ENCODE data around the gene WNT4. TPM values are rescaled to one million over a fixed set of nuclear protein-coding genes. Genes with fewer than 3 reads are reported as not detected.
A peak's percentile ranks its signal among the peaks of the same experiment; 100 is the strongest.

Gene WNT4
- 0.04 TPM in 1 of 2 replicates, not detected in the other for total RNA-seq (2014; rRNA removed; shearing (Covaris generic))

DNA sequence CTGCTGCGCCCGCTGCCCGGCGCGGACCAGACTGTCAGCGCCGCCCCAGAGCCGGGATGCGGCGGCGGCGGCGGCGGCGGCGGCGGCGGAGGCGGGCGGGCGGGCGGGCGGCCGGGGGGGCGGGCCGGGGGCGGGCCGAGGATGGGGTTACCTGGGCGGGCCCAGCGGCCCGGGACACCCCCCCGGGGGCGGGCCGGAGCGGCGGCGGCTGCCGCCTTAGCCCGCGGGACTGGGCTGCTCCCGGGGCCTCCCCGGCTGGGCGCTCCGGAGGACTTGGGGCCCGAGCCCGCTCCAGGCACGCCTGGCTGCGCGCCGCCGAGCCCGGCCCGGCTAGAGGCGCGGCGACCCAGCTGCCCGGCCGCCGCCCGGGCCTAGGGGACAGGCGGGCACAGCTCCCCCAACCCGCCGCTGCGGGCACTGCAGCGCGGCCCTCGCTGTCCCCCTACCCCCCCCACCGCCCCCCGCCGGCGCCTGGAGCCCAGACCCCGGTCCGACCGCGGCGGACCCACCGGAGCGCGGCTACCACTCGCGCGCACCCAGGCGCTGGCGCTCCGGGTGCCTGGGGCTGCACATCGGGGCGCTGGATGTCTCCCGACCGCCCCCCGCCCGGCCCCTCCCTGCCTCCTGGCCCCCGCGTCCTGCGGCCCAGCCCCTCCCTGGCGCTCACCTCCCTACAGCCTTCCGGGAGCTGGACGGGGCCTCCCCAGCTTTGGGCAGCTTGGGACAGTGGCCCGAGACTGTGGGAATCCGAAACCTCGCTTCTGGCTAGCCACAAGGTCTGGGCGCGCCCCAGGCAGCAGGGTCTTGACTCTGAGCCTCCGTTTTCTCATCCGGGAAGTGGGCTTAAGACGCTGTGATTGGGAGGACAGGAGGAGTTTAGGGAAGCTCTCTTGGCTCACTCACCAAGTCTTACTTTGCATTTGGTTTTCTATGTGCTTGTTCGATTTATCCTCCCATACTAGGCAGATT, at the start of gene WNT4:
WNT4 (minus strand) TSS at position 33 of the 969 bp plus-strand sequence. CDS start 175 bp downstream, outside the sequence.
- no peak for DNase-seq (ENCODE audit: low spot score)

DNA sequence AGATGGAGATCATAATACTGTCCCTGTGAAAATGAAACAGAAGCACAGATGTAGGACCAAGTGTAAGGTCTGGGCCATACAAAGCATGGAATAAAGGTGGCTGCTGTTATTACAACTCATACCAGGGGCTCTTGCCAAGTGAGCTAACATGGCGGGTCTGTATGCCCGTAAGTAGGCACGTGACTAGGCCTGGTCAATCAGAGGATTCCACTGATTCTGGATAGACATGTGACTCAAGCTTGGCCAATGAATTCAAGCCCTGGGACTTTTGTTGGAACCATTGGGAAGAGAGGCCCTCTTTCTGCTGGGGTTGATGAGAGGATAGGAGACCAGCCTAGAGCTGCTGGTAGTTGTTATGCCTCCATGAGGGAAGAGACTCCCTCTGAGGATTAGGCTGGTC, 47.8 kb upstream of the WNT4 start:
- DNase-seq (ENCODE audit: low spot score): no peak

DNA sequence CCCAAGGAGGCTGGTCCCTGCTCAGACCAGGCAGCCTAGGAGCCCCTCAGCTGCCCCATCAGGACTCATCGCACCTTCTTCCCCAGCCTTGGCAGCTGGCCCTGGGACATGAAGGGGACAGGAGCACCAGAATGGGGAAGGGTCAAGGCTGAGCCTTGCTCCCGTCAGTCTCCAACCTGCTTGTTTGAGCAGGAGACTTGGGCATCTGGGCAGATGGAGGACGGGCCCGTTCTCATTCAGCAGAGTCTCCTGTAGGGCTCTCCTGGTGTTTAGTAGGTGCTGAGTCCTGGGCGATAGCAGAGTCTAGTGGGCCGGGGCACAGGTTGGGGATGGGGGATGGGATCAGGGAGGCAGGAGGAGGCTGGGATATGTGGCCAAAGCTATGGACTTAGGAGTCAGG, 47.4 kb upstream of the WNT4 start:
- DNase-seq (ENCODE audit: low spot score): no peak

DNA sequence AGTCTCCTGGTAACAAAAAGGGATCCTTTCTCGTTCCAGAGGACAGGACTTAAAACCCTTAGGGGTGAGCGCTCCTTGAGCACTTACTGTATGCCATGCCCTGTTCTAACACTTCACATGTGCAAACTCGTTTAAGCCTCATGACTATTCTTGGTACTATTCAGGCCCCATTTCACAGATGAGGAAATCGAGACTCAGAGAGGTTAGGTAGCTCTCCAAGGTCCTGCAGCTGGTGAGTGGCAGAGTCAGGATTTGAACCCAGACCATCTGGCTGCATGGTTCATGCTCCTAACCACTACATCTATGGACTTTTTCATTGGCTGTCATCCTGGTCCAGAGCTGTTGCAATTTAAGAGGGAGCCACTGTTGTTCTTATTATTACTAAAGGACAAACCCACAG, 46.7 kb upstream of the WNT4 start:
- DNase-seq (ENCODE audit: low spot score): no peak

DNA sequence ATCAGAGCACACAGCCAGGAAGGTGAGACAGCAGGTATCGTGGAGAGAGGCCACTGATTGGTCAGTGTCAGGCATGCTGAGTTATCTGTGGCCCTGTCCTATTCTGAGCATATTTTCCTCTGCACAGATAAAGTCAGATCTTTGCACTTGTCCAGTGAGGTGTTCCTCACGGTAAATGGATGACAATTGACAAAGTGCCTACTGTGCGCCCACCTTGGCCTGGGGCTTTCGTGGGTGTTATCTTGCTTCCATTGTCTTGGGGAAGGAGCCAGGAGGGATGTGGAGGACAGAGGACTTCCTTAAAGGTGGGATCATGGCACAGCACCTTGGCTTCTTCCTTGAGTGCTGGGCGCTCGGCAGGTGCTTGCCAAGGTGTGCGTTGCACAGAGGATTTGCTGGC, 46.0 kb upstream of the WNT4 start:
- DNase-seq (ENCODE audit: low spot score): no peak

DNA sequence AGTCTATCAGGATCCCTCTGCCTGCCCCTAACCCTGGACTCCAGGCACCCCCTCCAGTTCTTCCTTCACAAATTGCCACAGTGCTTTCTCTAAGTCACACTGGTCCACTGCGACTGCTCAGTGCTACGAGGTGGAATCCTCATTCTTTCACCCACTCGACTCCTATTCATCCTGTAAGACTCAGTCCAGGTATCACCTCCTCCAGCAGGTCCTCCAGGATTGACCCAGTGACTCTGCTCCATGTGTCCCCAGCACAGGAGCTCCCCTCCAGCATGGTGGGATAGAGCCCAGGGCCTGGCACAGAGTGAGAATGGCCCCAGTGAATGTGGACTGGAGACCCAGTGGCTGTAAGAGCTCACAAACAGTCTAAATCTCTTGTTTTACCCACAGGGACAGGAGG, 45.5 kb upstream of the WNT4 start:
- DNase-seq (ENCODE audit: low spot score): no peak

DNA sequence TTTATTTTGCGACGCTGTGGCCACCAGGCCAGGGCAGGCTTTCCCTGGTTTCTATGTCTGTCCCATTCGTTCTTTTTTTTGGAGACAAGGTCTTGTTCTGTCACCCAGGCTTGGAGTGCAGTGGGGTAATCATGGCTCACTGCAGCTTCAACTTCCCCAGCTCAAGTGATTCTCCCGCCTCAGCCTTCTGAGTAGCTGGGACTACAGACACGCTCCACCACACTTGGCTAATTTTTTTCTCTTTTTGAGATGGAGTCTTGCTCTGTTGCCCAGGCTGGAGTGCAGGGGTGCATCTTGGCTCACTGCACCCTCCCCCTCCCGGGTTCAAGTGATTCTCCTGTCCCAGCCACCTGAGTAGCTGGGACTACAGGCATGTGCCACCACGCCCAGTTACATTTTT, 43.4 kb upstream of the WNT4 start:
- DNase-seq (ENCODE audit: low spot score): no peak

DNA sequence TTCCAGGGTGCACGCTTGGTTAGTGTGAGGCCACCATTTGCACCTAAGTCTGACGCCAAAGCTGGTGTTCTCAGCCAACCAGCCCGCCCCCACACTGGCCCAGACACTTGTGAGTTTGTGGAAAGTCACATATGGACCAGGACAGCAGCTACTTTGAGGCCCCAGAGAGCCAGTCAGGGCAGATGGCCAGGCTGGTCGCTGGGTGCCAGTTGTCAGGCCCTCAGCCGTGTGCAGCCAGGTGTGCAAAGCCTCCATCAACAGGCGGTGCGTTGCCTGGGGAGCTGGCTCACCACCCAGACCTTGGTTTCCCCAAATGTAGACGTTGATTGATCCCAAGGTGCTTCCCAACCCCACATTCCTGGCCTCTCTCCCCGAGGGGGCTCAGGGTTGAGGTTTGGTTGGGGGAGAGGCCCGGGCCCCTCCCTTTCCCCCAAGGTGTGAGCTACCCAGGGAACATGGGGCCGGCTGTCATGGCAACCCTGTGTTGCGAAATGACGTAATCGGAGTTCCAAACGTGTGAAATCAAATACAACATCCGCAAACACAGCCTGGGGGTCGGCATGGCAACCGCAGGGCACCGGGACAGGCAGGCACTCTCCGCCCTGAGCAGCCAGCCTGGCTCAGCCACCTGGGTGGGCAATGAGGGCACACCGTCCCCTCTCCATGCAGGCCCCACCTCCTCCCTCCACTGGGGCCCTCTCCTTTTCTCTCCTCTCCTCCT, 42.2 kb upstream of the WNT4 start:
- DNase-seq (ENCODE audit: low spot score): peak; percentile 26

DNA sequence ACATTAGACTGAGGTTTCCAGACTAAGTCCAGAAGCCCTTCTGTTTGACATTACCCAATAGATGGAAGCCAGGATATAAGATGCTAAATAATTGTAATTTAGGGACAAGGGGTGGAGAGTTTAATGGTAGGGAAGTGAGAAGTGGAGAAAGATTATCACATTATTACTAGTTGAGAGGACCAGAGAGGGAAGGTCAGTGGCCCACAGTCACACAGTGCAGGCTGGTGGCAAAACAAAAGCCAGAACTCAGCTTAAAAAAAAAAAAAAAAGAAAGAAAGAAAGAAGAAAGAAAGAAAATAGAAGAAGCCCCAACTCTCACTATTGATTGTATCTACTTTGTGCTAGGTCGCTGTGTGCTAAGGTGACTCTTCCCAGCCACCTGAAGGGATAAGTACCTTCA, 41.6 kb upstream of the WNT4 start:
- DNase-seq (ENCODE audit: low spot score): no peak

DNA sequence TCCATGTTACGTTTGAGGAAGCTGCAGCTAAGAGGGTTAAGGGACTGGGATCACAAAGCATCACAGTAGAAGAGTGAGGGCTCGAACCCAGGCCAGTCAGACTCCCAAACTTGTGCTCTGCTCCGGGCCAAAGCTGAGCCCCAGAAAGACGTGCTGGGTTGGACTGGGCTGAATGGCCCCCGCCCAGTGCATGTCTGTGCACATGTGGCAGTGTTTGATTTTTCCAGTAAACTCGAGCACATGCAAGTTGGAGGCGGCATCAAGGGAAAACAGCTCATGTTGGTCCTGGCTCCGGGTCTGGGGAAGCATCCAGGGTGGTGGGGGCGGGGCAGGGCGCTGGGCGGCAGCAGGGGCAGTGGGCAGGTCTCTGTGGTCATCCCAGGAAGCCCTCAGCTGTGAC, 39.8 kb upstream of the WNT4 start:
- no peak for DNase-seq (ENCODE audit: low spot score)

DNA sequence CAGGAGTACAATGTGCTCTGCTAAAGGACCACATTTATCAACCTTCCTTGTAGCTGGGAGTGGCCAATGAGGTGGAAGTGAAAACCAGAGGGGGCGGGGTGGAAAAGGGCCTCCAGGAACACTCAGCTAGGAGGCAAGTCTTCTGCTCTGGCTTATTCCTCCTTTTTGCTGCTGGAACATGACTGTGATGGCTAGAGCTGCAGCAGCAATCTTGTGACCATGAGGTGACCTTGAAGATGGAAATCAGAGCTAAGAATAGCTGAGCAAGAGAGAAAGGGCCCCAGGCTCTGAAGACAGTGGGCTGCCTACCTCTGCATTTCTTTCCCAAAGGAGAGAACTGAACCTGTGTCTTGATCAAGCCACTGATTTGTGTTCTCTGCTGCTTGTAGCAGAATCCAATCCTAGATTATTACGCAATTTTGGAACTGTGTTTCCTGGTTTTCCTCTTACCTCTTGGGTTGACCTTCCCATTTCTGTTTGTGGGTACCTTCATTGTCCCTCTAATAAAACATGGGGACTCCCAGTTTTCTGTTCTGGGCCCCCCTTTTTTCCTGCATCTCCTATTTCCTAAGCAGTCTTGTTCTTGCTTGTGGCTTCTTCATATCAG, 36.4 kb upstream of the WNT4 start:
- no peak for DNase-seq (ENCODE audit: low spot score)

DNA sequence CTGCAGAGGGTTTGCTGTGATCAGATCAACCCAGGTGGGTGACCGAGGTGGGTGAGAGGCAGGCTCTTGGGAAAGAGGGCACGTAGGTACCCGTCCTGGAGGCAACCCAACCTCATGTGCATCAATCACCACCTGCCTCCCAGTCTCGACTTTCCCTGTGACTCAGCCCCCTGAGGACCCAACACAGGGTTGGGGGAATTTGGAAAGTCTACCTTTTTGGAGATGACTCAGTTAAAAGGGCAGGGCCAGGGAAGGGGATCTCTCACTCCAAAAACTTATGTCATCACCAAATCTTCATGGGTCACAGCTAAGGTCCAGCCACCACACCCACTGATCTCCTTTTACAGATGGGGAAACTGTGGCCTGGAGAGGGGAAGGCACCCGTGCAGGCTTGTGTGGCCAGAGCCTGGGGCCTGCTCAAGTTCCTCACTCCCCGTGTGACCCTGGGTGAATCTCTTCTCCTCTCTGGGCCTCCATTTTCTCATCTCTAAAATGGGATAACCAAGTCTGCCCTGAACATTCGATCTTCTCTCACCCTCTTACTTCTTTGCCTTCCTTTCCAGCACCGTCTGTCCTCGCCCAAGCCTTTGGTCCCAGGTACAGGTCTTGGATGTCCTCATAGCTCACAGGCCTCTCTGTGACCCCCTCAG, 34.6 kb upstream of the WNT4 start:
- no peak for DNase-seq (ENCODE audit: low spot score)

DNA sequence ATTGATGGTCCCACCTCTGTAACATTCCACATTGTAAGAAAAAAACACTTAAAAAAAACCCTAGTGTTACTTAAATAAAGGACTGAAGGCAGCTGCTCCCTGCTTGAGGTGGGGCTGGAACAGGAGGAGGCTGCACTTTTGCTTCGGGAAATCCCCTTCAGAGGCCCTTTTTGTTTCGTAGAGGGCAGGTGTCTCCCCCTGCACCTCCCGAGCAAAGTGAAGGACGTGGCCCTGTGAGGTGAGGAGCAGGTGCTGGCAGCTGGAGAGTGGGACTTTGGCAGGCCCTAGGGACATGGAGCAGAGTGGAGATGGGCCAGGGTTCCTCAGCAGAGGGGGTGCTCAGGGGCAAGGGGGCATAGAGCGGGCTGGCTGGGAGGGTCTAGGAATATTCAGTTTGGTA, 33.4 kb upstream of the WNT4 start:
- no peak for DNase-seq (ENCODE audit: low spot score)

DNA sequence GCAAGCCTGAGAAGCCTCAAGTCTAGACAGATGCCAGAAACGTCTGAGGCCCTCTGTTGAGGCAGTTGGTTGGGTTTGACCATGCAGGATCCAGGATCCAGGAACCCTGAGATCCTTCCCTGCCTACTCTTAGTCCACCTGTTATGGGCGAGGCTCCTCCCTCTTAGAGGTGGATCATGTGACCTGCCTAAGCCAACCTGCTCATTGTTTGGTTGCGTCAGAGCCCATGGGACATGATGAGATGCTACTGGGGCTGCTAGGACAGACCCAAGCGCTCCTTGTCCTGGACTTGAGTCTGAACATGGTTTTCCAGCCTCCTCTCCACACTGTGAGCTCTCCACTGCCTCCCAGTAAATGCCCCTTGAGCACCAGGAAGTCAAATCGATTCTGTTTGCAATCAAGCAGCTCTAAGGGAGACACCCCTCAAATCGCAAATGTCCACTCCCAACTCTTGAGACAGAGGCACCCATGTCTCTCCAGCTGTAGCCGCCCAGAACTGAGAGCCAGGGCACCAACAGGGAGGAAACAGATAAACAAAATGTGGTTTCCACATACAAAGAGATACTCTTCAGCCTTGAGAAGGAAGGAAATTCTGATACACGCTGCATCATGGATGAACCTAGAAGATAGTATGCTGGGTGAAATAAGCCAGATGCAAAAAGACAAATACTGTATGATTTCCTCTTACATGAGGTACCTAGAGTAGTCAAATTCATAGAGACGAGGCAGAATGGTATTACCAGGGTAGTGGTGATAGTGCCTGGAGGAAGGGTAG, 31.7 kb upstream of the WNT4 start:
- no peak for DNase-seq (ENCODE audit: low spot score)

DNA sequence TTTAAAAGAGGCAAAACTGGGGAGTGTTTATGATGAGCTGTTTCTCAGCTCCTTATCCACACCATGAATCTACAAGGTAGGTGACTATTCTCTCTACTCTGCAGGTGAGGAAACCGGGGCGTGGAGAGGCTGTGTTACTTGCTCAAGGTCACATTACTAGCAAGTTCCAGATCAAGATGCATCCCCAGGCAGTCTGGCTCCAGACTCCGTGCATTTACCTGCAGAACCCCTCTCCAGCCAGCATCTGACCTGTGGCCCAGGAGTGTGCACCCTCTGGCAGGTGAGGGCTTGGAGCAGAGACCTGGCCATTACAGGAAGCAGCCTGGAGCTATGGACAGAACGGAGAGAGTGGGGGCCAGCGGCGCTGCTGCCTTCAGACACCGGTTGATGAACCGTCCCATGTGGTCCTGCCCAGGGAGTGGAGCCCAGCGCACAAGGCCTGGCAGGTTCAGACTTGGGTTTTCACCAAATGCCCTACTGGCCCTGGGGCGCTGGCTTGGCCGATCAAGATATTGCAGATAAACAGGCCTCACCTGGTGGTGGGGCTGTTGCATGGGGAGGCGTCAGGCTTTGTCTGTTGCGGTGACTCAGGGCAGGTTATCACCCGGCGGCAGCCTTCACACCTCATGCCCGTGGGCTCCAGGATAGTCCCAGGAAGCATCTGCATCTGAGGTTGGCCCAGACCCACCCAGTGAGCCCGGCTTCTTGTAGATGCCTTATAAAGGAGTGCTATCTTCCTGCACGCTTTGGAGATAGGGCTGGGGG, 29.2 kb upstream of the WNT4 start:
- DNase-seq (ENCODE audit: low spot score): no peak

DNA sequence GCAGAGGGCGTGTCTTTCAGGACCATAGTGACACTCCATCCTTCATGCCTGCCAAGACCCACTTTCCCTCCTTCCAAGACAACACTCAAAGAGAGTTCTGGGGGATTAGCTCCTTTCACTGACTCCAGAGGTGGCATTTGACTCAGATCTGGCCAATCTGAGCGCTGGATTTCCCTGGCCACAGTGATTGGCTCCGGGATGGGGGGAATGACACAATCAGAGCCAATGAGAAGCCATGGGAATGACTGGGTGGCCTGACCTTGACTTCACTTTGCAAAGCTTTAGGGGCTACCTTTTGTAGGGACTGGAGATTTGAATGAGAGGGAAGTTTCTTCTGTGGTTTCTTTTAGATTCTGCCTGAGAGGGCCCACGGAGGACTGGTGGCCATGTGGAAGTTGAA, 26.9 kb upstream of the WNT4 start:
- no peak for DNase-seq (ENCODE audit: low spot score)

DNA sequence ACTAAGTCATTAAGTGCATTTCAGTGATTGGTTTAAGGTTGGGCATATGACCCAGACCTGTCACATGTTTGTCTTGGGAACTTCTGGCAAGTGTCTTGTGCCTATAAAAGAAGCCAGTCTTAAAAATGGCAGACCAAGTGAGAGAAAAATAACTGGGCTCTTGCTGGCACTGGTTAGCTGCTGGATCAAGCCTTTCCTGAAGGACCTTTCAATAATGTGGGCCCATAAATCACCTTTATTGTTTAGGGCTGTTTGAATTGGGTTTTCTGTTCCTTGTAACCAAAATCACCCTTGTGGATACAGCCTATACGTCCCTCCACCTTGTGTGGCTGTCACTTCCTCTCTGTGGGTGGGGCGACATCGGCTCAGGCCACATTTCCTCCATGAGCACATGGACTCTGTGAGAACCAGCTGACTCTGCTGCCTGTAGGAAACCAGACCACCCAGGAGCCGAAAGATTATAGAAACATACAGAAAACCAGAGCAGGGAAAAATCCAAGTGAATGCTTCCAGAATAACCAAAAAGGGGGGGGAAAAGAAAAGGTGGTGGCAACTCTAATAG, 25.6 kb upstream of the WNT4 start:
- no peak for DNase-seq (ENCODE audit: low spot score)

DNA sequence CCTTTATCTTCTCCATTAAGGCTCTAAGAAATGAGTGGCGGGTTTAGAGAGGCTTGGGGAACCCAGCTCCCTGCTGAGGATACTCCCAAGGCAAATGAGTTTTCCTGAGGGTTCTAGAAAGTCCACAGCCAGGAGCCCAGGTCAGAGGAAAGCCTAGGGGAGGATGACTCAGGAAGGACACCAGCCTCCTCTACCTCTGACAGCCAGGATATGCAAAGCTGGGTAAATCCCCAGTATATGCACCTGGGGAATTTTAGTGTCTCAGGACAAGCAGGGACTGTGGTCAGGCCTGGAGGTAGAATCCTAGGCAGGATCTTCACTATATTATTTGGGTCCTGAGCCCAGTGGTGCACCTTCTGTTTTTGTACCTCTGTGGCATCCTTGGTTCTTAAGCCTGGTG, 23.5 kb upstream of the WNT4 start:
- DNase-seq (ENCODE audit: low spot score): no peak

DNA sequence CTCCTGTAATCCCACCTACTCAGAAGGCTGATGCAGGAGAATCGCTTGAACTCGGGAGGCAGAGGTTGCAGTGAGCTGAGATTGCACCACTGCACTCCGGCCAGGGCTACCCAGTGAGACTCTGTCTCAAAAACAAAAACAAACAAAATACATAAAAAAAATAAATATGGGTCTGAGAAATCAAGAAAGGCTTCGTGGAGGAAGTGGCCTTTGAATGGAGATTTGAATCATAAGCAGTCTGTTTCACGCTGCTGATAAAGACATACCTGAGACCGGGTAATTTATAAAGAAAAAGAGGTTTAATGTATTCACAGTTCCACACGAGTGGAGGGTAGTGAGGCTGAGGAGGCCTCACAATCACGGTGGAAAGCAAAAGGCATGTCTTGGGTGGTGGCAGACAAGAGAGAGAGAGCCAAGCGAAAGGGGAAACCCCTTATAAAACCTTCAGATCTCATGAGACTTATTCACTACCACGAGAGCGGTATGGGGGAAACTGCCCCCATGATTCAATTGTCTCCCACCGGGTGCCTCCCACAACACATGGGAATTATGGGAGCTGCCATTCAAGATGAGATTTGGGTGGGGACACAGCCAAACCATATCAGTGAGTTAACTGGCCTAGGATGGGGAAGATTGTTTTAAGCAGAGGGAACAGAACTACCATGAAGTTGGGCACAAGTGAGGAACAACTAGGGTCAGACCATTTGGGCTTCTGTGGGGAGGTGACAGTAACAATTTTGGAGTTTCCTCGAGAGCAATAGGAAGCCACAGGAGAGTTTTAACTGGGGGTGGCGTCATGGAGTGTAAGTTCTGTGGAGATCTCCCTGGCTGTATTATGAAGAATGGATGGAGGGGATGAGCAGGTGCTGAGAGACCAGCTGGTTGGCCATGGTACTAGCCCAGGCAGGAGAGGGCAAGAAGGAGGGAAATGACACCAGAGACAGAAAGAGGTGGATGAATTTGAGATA, 22.2 kb upstream of the WNT4 start:
- no peak for DNase-seq (ENCODE audit: low spot score)
